ENCODE measurements around the gene C9.
"Not testable (repeated sequence)": the region's sequence is repeated elsewhere in the genome, so short reads cannot be mapped to it uniquely, and the experiment has no call there.

Gene C9

GRCh38 chr5:39260095-39260494 is 104.2 kb downstream of the C9 start:
- DNase-seq (ENCODE audit: low spot score), result no peak

- no peak for DNase-seq (ENCODE audit: low spot score)
Measured at GRCh38 chr5:39257554-39257953, 106.7 kb downstream of the C9 start.

GRCh38 chr5:39256477-39257235 is 107.6 kb downstream of the C9 start:
- peak; percentile 3 for DNase-seq (ENCODE audit: low spot score)

GRCh38 chr5:39255406-39255805 is 108.9 kb downstream of the C9 start:
- DNase-seq (ENCODE audit: low spot score), result no peak

- no peak for DNase-seq (ENCODE audit: low spot score)
Measured at GRCh38 chr5:39254671-39255070, 109.6 kb downstream of the C9 start.

- no peak for DNase-seq (ENCODE audit: low spot score)
Measured at GRCh38 chr5:39253196-39253595, 111.1 kb downstream of the C9 start.

- DNase-seq (ENCODE audit: low spot score), result no peak
Measured at GRCh38 chr5:39249564-39250274, 114.6 kb downstream of the C9 start.

GRCh38 chr5:39249069-39249468 is 115.2 kb downstream of the C9 start:
- no peak for DNase-seq (ENCODE audit: low spot score)

GRCh38 chr5:39240750-39241149 is 123.5 kb downstream of the C9 start:
- DNase-seq (ENCODE audit: low spot score), result no peak

GRCh38 chr5:39238366-39239105 is 125.8 kb downstream of the C9 start:
- DNase-seq (ENCODE audit: low spot score), result no peak

GRCh38 chr5:39236718-39237117 is 127.6 kb downstream of the C9 start:
- no peak for DNase-seq (ENCODE audit: low spot score)

GRCh38 chr5:39235648-39236047 is 128.6 kb downstream of the C9 start:
- DNase-seq (ENCODE audit: low spot score), result no peak

GRCh38 chr5:39234494-39234893 is 129.8 kb downstream of the C9 start:
- DNase-seq (ENCODE audit: low spot score), result not testable (repeated sequence)
